Lung (tissue), 12 donors: ENCODE results near the gene TNS3. TPM values are rescaled to one million over a fixed set of nuclear protein-coding genes. Genes with fewer than 3 reads are reported as not detected.

ENCODE experiments used
- ATAC-seq: fragments of 200-7000 bp; cut with Tn5 transposase; one replicate; pipeline ENCODE4 v1.9.1; 2020; ENCODE audit warnings: moderate number of reproducible peaks; ENCODE audit not compliant: insufficient read depth, low FRiP score
- DNase-seq, 3 donors: peaks; one replicate each; pipeline ENCODE4 v3.0.0-alpha.2; 2013 to 2017
- H3K27ac ChIP-seq, 2 donors: one replicate each; pipeline ENCODE4 v1.5.1; 2013; ENCODE audit warnings: mild to moderate bottlenecking in 2 of 2, moderate library complexity in 2 of 2, control low read depth in 1 of 2, inconsistent platforms in 1 of 2, low read depth in 1 of 2, low read length in 1 of 2
- H3K27me3 ChIP-seq, 3 donors: one replicate each; pipeline ENCODE4 v1.5.1; 2013; ENCODE audit warnings: low read length in 2 of 3; ENCODE audit not compliant: control insufficient read depth in 3 of 3, insufficient read depth in 3 of 3
- H3K36me3 ChIP-seq, 4 donors: one replicate each; pipeline ENCODE4 v1.5.1; 2013; ENCODE audit warnings: low read length in 4 of 4, mild to moderate bottlenecking in 1 of 4, moderate library complexity in 1 of 4; ENCODE audit not compliant: control insufficient read depth in 4 of 4, insufficient read depth in 4 of 4
- H3K4me1 ChIP-seq, 5 donors: one replicate each; pipeline ENCODE4 v1.5.1; 2013; ENCODE audit warnings: low read length in 5 of 5, mild to moderate bottlenecking in 2 of 5, moderate library complexity in 1 of 5; ENCODE audit not compliant: control insufficient read depth in 5 of 5, insufficient read depth in 5 of 5
- H3K4me3 ChIP-seq: one replicate; pipeline ENCODE4 v1.5.1; 2013; ENCODE audit warnings: mild to moderate bottlenecking, control low read depth, moderate library complexity
- H3K9ac ChIP-seq, 2 donors: one replicate each; pipeline ENCODE4 v1.5.1; 2013; ENCODE audit warnings: low read length in 2 of 2, control low read depth in 1 of 2; ENCODE audit not compliant: insufficient read depth in 1 of 2
- H3K9me3 ChIP-seq, 4 donors: one replicate each; pipeline ENCODE4 v1.5.1; 2013; ENCODE audit warnings: low read length in 3 of 4, mild to moderate bottlenecking in 1 of 4, moderate library complexity in 1 of 4; ENCODE audit not compliant: control insufficient read depth in 4 of 4, insufficient read depth in 3 of 4
- CTCF ChIP-seq: IDR thresholded peaks from 2 replicates; pipeline ENCODE4 v1.5.1; 2012; ENCODE audit warnings: mild to moderate bottlenecking; ENCODE audit errors: control extremely low read depth, extremely low read depth
- WGBS, 2 donors: extraction: QIAGEN DNeasy Blood & Tissue Kit; methylation state at CpG; one replicate each; pipeline ENCODE4 v1.1.7; 2013; 5-methylcytosine and 5-hydroxymethylcytosine counted together
- polyA plus RNA-seq, 2 donors: library from polyadenylated mRNA; stranded (reverse); fragments of 200-250 nt; gene quantifications; one replicate each; pipeline ENCODE4 v1.2.1, GENCODE V29; 2013
- total RNA-seq, 2 donors: library from RNA; depleted of rRNA in 1 of 2; stranded (reverse); fragments of >200 nt in 1 of 2; gene quantifications; one replicate each; pipeline ENCODE4 v1.2.1, GENCODE V29; 2014 to 2021
- donor health status: control.
- donor health status: control.
- donor health status: Bipolar disorder and iron deficiency.
- donor health status: healthy.
- donor health status: DM: yes; HTN: yes; CAD: no.

Gene TNS3
- total and polyA plus RNA-seq, 4 donors: 23.8 to 140 (median 85.7) TPM

- no peak for ATAC-seq
- TF ChIP-seq CTCF: no peak
- H3K36me3 ChIP-seq: peaks cover 0 to 5% (median under 1%) of the 10 kb centered on the region in 4 donors
- no peaks in the 10 kb centered on the region for H3K27me3 ChIP-seq
- no peak overlapping the region for H3K4me3 ChIP-seq
- H3K9me3 ChIP-seq: no peaks in the 10 kb centered on the region
- no peak overlapping the region for H3K9ac ChIP-seq
- DNase-seq: peak in 2 of 3 donors; percentile 58 to 59
- peaks cover 14 to 61% (median 41%) of the 10 kb centered on the region in 5 donors for H3K4me1 ChIP-seq
- 64 to 65% methylated on average over 17 of the region's 17 CpGs for WGBS, 2 donors
- peak overlapping the region; percentile 14 to 58 for H3K27ac ChIP-seq
Observed at GRCh38 chr7:47478926-47479711, 102.8 kb downstream of the TNS3 start.

GRCh38 chr7:47478017-47478344 lies 103.9 kb downstream of the TNS3 start:
- no peak for ATAC-seq
- Histone ChIP-seq H3K4me3 (no peak overlapping the region), H3K36me3 (peaks cover 0 to 5% (median under 1%) of the 10 kb centered on the region in 4 donors), H3K9ac (no peak overlapping the region), H3K27ac (peak overlapping the region; percentile 66 to 70), H3K4me1 (peaks cover 14 to 55% (median 41%) of the 10 kb centered on the region in 5 donors), H3K27me3 (no peaks in the 10 kb centered on the region), H3K9me3 (no peaks in the 10 kb centered on the region)
- WGBS, 2 donors: 48 to 58% methylated on average over 6 of the region's 6 CpGs
- peak in 1 of 3 donors; percentile 12 for DNase-seq
- TF ChIP-seq CTCF: no peak

- no peak overlapping the region for H3K9ac ChIP-seq
Observed at GRCh38 chr7:47477191-47478016, 104.5 kb downstream of the TNS3 start.

More at GRCh38 chr7:47477191-47478016, 104.5 kb downstream of the TNS3 start:
- Histone ChIP-seq H3K36me3 (peaks cover 0 to 5% (median under 1%) of the 10 kb centered on the region in 4 donors), H3K27me3 (no peaks in the 10 kb centered on the region), H3K27ac (peak overlapping the region; percentile 66 to 70), H3K9me3 (no peaks in the 10 kb centered on the region), H3K4me3 (no peak overlapping the region), H3K4me1 (peaks cover 11 to 49% (median 38%) of the 10 kb centered on the region in 5 donors)
- TF ChIP-seq CTCF: no peak
- 68 to 78% methylated on average over 8 of the region's 8 CpGs for WGBS, 2 donors
- no peak for ATAC-seq
- DNase-seq: peak in 1 of 3 donors; percentile 21
